ENCODE measurements around the gene PEBP1. TPM values are rescaled to one million over a fixed set of nuclear protein-coding genes. Genes with fewer than 3 reads are reported as not detected.
"Not testable (repeated sequence)": the region's sequence is repeated elsewhere in the genome, so short reads cannot be mapped to it uniquely, and the experiment has no call there.

PEBP1 gene
- total RNA-seq, 4 donors from 2014 or later, result 294 to 370 (median 337) TPM

DNA sequence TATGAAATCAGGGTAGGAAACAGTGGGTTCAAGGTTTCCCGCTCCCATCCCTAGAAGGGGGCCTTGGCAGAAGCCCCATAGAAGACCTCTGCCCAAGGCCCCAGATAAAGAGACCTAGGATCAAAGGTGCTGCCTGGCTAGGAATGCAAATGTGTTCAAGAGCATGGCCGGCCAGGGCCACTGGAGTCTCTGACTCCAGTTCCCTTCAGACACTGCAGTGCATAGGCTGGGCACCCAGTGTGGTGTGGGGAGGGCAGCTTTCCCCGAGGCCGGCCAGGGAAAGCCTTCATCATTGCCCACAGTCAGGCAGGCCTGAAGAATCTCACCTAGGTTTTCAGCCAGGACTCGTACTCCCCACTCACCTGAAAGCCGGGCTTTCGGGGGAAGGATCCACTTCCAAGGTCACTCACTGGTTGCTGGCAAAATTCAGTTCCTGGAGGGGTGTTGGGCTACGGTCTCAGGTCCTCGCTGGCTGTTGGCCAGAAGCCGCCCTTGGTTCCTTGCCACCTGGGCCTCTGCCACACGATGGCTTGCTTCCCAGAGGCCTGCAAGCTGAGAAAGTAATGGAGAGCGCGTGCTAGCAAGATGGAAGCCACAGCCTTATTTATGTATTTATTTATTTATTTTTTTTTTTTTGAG lies 9.7 kb upstream of the PEBP1 start:
- peaks cover 0 to 20% of the 10 kb centered on the region in 2 donors for H3K36me3 ChIP-seq
- no peak overlapping the region for H3K4me3 ChIP-seq
- no peaks in the 10 kb centered on the region for H3K9me3 ChIP-seq
- peaks cover 0 to 5% (median 0%) of the 10 kb centered on the region in 3 donors for H3K4me1 ChIP-seq
- ATAC-seq, result no peak
- TF ChIP-seq POLR2AphosphoS5 (IDR thresholded peaks at IDR 0.05) (no peak), EP300 (IDR thresholded peaks at IDR 0.05) (no peak), POLR2A (IDR thresholded peaks at IDR 0.05) (no peak)
- TF ChIP-seq, protein P1, sequence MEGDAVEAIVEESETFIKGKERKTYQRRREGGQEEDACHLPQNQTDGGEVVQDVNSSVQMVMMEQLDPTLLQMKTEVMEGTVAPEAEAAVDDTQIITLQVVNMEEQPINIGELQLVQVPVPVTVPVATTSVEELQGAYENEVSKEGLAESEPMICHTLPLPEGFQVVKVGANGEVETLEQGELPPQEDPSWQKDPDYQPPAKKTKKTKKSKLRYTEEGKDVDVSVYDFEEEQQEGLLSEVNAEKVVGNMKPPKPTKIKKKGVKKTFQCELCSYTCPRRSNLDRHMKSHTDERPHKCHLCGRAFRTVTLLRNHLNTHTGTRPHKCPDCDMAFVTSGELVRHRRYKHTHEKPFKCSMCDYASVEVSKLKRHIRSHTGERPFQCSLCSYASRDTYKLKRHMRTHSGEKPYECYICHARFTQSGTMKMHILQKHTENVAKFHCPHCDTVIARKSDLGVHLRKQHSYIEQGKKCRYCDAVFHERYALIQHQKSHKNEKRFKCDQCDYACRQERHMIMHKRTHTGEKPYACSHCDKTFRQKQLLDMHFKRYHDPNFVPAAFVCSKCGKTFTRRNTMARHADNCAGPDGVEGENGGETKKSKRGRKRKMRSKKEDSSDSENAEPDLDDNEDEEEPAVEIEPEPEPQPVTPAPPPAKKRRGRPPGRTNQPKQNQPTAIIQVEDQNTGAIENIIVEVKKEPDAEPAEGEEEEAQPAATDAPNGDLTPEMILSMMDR (IDR thresholded peaks at IDR 0.05), result no peak
- 49 to 65% methylated on average over 3 to 6 of the region's 13 CpGs for WGBS, 2 donors (ENCODE audit: low coverage in 1 of 2)
- no peak overlapping the region for H3K27ac ChIP-seq
- no peaks in the 10 kb centered on the region for H3K27me3 ChIP-seq

DNA sequence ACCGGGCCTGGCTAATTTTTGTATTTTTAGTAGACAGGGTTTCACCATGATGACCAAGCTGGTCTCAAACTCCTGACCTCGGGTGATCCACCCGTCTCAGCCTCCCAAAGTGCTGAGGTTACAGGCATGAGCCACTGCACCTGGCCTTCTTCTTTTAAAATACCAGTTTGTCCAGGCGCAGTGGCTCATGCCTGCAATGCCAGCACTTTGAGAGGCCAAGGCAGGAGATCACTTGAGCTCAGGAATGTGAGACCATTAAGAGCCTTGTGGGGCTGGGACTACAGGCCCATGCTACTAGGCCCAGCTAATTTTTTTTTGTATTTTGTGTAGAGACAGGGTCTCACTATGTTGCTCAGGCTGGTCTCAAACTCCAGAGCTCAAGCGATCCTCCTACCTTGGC lies 8.1 kb upstream of the PEBP1 start:
- Histone ChIP-seq H3K4me1 (no peaks in the 10 kb centered on the region), H3K4me3 (no peak overlapping the region), H3K36me3 (peaks cover 0 to 20% of the 10 kb centered on the region in 2 donors), H3K9me3 (no peaks in the 10 kb centered on the region), H3K27me3 (no peaks in the 10 kb centered on the region), H3K27ac (no peak overlapping the region)
- 81 to 100% methylated on average over 1 to 2 of the region's 5 CpGs for WGBS, 2 donors (ENCODE audit: low coverage in 1 of 2)
- ATAC-seq, result no peak
- TF ChIP-seq, protein P1 (IDR thresholded peaks at IDR 0.05), result no peak
- TF ChIP-seq POLR2AphosphoS5 (IDR thresholded peaks at IDR 0.05) (no peak), EP300 (IDR thresholded peaks at IDR 0.05) (no peak), POLR2A (IDR thresholded peaks at IDR 0.05) (no peak)

DNA sequence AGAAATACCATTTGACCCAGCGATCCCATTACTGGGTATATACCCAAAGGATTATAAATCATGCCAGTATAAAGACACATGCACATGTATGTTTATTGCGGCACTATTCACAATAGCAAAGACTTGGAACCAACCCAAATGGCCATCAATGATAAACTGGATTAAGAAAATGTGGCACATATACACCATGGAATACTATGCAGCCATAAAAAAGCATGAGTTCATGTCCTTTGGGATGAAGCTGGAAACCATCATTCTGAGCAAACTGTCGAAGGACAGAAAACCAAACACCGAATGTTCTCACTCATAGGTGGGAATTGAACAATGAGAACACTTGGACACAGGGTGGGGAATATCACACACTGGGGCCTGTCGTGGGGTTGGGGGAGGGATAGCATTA lies 6.5 kb upstream of the PEBP1 start:
- 91 to 100% methylated on average over 2 to 5 of the region's 5 CpGs for WGBS, 2 donors (ENCODE audit: low coverage in 1 of 2)
- ATAC-seq, H3K4me1 ChIP-seq, H3K9me3 ChIP-seq, H3K27me3 ChIP-seq, H3K4me3 ChIP-seq, H3K27ac ChIP-seq: not testable (repeated sequence)
- H3K36me3 ChIP-seq, result peaks cover 0 to 18% of the 10 kb centered on the region in 2 donors

DNA sequence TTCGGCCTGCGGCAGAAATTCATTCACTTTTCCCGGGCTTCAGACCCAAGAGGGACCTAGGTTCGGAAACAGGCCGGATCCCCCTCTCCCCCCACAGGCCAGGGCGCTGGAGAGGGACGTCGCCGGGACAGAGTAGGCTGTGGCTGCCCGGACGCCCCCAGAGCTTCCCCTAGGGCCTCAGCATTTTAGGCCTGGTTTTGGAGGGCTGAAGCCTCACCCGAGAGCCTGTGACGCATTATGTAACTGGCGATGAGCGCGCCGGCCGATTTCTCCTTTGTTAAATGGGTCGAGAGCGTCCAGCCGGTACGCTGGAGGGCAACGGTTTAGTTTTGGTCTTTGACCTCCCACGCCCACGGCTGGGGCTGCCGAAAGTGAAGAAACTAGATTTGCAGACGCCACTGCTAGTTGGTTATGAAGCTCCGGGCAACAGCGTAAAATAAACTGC lies 657 bp downstream of the PEBP1 start:
- WGBS, 2 donors (ENCODE audit: low coverage in 1 of 2), result 0 to 2% methylated on average over 3 to 4 of the region's 29 CpGs
- no peaks in the 10 kb centered on the region for H3K9me3 ChIP-seq
- no peaks in the 10 kb centered on the region for H3K27me3 ChIP-seq
- H3K4me1 ChIP-seq, result peaks cover 0 to 51% (median 5%) of the 10 kb centered on the region in 3 donors
- no peak for TF ChIP-seq EP300 (IDR thresholded peaks at IDR 0.05)
- TF ChIP-seq POLR2A (IDR thresholded peaks at IDR 0.05), result no peak
- no peak for TF ChIP-seq POLR2AphosphoS5 (IDR thresholded peaks at IDR 0.05)
- TF ChIP-seq, protein P1 (IDR thresholded peaks at IDR 0.05), result no peak
- peak overlapping the region; percentile 85 to 100 for H3K4me3 ChIP-seq
- peak overlapping the region; percentile 76 to 96 (median 94) for H3K27ac ChIP-seq
- ATAC-seq, result peak; percentile 52
- peaks cover 0 to 40% of the 10 kb centered on the region in 2 donors for H3K36me3 ChIP-seq

DNA sequence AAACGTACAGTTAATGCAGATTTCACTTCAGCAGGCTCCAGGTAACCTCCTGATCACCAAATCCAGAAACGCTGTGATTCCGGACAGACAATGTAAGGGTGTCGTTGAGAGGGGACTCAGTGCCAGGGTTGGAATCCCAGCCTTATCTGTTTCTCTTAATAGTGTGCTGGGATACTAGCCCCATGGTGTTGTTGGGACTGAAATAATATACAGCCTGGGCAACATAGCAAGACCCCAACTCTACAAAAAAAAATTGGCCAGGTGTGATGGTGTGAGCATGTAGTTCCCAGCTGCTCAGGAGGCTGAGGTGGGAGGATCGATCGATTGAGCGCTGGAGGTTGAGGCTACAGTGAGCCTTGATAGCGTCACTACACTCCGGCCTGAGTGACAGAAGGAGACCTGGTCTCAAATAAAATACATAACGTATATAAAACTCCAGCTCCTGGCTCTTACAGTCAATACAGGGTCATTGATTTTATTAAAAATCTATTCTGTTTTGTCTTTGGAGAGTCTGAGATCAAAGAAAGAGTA lies 1.3 kb downstream of the PEBP1 start:
- peaks cover 0 to 51% (median 5%) of the 10 kb centered on the region in 3 donors for H3K4me1 ChIP-seq
- ATAC-seq, result no peak
- H3K27ac ChIP-seq, result peak overlapping the region; percentile 76 to 96 (median 94)

More for the DNA sequence above, 1.3 kb downstream of the PEBP1 start:
- peak overlapping the region; percentile 85 to 100 for H3K4me3 ChIP-seq
- peaks cover 0 to 46% of the 10 kb centered on the region in 2 donors for H3K36me3 ChIP-seq
- no peak for TF ChIP-seq EP300 (IDR thresholded peaks at IDR 0.05)
- TF ChIP-seq POLR2A (IDR thresholded peaks at IDR 0.05), result no peak
- TF ChIP-seq, protein P1 (IDR thresholded peaks at IDR 0.05), result no peak
- H3K9me3 ChIP-seq, result no peaks in the 10 kb centered on the region
- no peaks in the 10 kb centered on the region for H3K27me3 ChIP-seq
- WGBS, 2 donors (ENCODE audit: low coverage in 1 of 2), result 60 to 83% methylated on average over 6 to 10 of the region's 10 CpGs

Data from gastroesophageal sphincter (tissue), 4 donors.